ENCODE measurements around the gene TOR2A. TPM values are rescaled to one million over a fixed set of nuclear protein-coding genes. Genes with fewer than 3 reads are reported as not detected.
"Not testable (repeated sequence)": the region's sequence is repeated elsewhere in the genome, so short reads cannot be mapped to it uniquely, and the experiment has no call there.

The TOR2A gene
- 10 to 100 TPM; 24.9 TPM for total RNA-seq

- ChIA-PET CTCF (interaction anchor here (0.6 to 3.8 kb wide), 49 partner anchors 9 to 300 kb away, joined by 3 to 36 read pairs (median 4); partner anchors contain the start of genes CDK9, PTRH1, SH2D3C and ST6GALNAC4), POLR2A (interaction anchor here (0.7 to 1.8 kb wide), 16 partner anchors 8 to 311 kb away, joined by 3 to 10 read pairs (median 4); partner anchors contain the start of genes CDK9, PTRH1, SH2D3C and ST6GALNAC4)
These were observed at the start of gene TOR2A for GRCh38 chr9:127734747-127735529. Gene TOR2A, minus strand, starts transcription at chr9:127735294. Its CDS starts 24 bp downstream, at chr9:127735270.

DNA sequence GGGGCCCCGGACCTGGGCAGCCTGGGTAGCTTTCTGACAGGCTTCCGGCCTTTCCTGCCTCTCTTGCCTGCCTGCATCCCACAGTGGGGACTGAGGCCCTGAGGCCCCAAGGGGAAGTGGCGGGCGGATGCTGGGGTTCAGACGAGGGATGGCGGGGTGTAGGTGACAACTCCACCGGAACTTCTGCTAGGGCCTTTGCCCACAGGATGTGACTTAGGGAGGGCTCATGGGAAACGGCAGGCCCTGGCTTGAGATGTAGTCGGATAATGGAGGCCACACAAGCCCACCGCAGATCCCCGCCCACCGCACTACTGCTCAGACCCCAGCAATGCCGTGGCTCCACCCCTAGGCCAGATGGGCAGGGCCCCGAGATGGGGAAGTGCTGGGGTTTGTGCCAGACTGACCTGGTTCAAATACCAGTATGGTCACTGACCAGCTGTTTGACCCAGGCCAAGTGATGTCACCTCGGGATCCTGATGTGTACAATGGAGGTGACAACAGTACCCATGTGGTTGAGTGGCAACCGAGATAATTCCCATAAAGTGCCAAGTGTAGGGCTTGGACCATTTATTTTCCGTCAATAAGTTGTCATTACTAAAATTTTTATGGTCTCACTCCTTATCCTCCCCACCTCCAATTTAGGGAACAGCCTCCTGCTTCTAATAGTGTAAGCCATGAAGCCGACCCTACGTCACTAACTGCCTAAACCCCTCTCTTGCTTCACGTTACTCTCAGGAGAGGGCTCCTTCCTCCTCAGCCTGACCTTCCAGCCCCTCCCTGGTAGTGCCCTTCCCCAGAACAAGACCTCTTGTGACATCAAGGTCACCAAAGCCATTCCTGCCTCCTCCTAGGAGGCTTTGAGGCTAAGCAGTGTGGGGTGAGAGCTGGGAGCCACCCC is 48.3 kb upstream of the TOR2A start:
- POLR2A ChIA-PET = interaction anchor here (0.6 to 1.2 kb wide), 4 partner anchors 9 to 20 kb away, joined by 3 to 6 read pairs (median 3); partner anchors contain the start of gene FPGS
- CTCF ChIA-PET = interaction anchor here (0.5 to 2.5 kb wide), 13 partner anchors 12 to 300 kb away, joined by 3 to 28 read pairs (median 5); partner anchors contain the start of gene TOR2A

DNA sequence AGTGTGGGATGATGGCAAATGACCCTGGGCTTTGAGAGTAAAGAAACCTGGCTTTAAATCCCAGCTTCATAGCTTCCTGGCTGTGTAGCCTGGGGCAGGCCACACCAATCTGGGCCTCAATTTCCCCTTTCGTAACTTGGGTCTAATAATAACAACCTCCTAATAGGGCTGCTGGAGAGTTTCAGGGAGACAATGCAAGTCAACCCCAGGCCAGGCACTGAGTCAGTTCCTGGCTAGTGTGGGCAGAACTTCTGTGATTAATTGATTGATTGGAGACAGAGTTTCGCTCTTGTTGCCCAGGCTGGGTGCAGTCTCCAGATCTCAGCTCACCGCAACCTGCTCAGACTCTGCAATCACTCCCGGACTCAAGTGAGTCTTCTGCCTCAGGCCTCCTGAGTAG is 46.7 kb upstream of the TOR2A start:
- POLR2A ChIA-PET = no interaction called here

DNA sequence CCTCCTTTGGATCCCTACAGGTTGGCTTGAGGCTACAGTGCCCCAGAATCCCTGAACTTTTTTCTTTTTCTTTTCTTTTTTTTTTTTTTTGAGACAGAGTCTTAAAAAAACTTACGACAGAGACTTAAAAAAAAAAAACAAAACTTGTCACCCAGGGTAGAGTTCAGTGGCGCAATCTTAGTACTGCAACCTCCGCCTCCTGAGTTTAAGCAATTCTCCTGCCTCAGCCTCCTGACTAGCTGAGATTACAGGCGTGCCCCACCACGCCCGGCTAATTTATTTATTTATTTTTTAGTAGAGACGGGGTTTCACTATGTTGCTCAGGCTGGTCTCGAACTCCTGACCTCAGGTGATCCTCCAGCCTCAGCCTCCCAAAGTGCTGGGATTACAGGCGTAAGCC is 45.8 kb upstream of the TOR2A start:
- POLR2A ChIA-PET = not testable (repeated sequence)

More for the DNA sequence above, 46.7 kb upstream of the TOR2A start:
- CTCF ChIA-PET = interaction anchor here (1.6 kb wide), 1 partner anchor 11 kb away, joined by 7 read pairs; no protein-coding TSS in a partner anchor

GRCh38 chr9:127780126-127780885 is 45.2 kb upstream of the TOR2A start:
- POLR2A ChIA-PET = interaction anchor here (0.8 kb wide), 1 partner anchor 136 kb away, joined by 4 read pairs; the partner anchor contains the start of gene ST6GALNAC4
- CTCF ChIA-PET = interaction anchor here (0.7 to 1.2 kb wide), 3 partner anchors 9 to 141 kb away, joined by 3 to 4 read pairs (median 3); no protein-coding TSS in a partner anchor

More for the DNA sequence above, 45.8 kb upstream of the TOR2A start:
- CTCF ChIA-PET = interaction anchor here (1.0 kb wide), 1 partner anchor 10 kb away, joined by 3 read pairs; no protein-coding TSS in a partner anchor

DNA sequence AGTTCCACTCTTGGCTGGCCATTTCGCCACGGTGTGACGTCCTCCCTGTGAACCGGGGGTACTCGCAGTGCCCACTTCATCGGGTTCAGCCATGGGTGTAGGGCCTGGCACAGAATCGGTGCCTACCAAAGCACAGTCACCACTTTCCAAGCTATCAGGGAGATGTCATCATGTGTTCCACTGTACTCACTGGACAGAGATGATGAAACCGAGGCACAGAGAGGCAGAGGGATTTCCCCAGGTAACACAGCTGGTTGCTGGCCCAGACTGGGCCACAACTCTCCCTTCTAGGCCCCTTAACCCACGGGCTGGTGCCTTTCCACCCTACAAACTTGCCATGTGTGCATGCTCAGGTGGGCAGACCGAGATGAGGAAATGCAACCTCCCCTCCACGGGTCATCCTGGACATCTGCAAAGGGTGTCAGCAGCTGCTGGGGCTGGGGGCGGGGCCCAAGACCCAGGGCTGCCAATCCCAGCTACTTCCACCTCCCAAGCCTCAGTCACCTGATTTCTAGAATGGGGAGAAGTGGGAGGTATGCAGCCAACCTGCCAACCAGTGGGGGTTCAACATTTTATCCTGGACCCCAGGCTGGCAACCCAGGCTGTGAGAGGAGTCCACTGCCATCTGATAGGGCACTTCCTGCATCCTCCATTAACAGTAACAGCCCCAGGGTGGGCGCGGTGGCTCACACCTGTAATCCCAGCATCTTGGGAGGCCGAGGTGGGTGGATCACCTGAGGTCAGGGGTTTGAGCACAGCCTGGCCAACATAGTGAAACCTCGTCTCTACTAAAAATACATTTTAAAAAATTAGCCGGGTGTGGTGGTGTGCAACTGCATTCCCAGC is 44.3 kb upstream of the TOR2A start:
- ChIA-PET POLR2A (interaction anchor here (0.5 to 1.6 kb wide), 10 partner anchors 9 to 288 kb away, joined by 3 to 7 read pairs (median 4); partner anchors contain the start of genes FPGS, NAIF1, PTRH1 and TOR2A), CTCF (interaction anchor here (0.7 to 1.9 kb wide), 6 partner anchors 9 to 142 kb away, joined by 3 to 9 read pairs (median 4); partner anchors contain the start of gene TOR2A)

GRCh38 chr9:127778280-127779135 is 43.4 kb upstream of the TOR2A start, which contains the start of gene SH2D3C:
Gene SH2D3C, minus strand, starts transcription at chr9:127778666. Its CDS starts 39 bp downstream, at chr9:127778627.
- POLR2A ChIA-PET = interaction anchor here (0.5 to 1.6 kb wide), 11 partner anchors 8 to 289 kb away, joined by 3 to 7 read pairs (median 4); partner anchors contain the start of genes FPGS, NAIF1, PTRH1 and TOR2A
- CTCF ChIA-PET = interaction anchor here (0.7 to 1.9 kb wide), 7 partner anchors 9 to 139 kb away, joined by 3 to 9 read pairs (median 3); partner anchors contain the start of gene TOR2A

- ChIA-PET CTCF (interaction anchor here (0.7 to 1.9 kb wide), 3 partner anchors 10 to 140 kb away, joined by 3 to 9 read pairs (median 3); partner anchors contain the start of gene TOR2A), POLR2A (interaction anchor here (0.7 to 1.3 kb wide), 2 partner anchors 126 to 133 kb away, joined by 3 to 5 read pairs; no protein-coding TSS in a partner anchor)
These were observed 42.4 kb upstream of the TOR2A start for GRCh38 chr9:127777368-127777980.

DNA sequence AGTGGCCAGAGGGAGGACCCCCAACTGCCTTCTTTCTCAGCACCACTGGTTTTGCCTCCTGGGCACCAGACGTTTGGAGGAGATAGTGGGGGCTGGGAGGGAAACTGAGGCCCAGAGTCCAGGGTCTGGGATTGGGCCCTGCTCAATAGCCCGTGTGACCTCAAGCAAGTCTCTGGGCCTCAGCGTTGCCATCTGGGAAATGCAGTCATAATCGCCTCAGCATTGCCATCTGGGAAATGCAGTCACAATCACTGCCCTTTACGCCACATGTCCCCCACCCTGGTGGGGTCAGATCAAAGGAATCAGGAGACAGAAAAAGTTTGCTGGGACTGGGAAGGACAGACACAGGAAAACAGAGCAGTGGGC is 41.8 kb upstream of the TOR2A start:
- POLR2A ChIA-PET = interaction anchor here (1.5 kb wide), 1 partner anchor 9 kb away, joined by 10 read pairs; the partner anchor contains the start of gene CDK9
- CTCF ChIA-PET = interaction anchor here (1.3 to 2.0 kb wide), 3 partner anchors 8 to 153 kb away, joined by 4 to 7 read pairs (median 4); partner anchors contain the start of genes PIP5KL1 and ST6GALNAC4

GRCh38 chr9:127776195-127776923 is 41.3 kb upstream of the TOR2A start:
- CTCF ChIA-PET = interaction anchor here (1.2 to 2.0 kb wide), 4 partner anchors 8 to 154 kb away, joined by 4 to 7 read pairs (median 4); partner anchors contain the start of genes PIP5KL1 and ST6GALNAC4

GRCh38 chr9:127773981-127774380 is 38.9 kb upstream of the TOR2A start:
- POLR2A ChIA-PET = interaction anchor here (0.8 kb wide), 1 partner anchor 39 kb away, joined by 3 read pairs; the partner anchor contains the start of gene TOR2A
- CTCF ChIA-PET = no interaction called here

More at GRCh38 chr9:127776195-127776923, 41.3 kb upstream of the TOR2A start:
- POLR2A ChIA-PET = interaction anchor here (0.9 to 1.5 kb wide), 2 partner anchors 9 to 140 kb away, joined by 3 to 10 read pairs; partner anchors contain the start of genes CDK9 and ST6GALNAC4

GRCh38 chr9:127773272-127773671 is 38.2 kb upstream of the TOR2A start:
- ChIA-PET CTCF (interaction anchor here (1.0 kb wide), 1 partner anchor 38 kb away, joined by 3 read pairs; the partner anchor contains the start of gene TOR2A), POLR2A (interaction anchor here (0.6 kb wide), 1 partner anchor 46 kb away, joined by 5 read pairs; no protein-coding TSS in a partner anchor)

GRCh38 chr9:127772603-127773002 is 37.5 kb upstream of the TOR2A start:
- CTCF ChIA-PET = interaction anchor here (1.0 to 2.0 kb wide), 3 partner anchors 9 to 38 kb away, joined by 3 to 5 read pairs (median 5); partner anchors contain the start of gene TOR2A
- POLR2A ChIA-PET = interaction anchor here (0.6 kb wide), 1 partner anchor 46 kb away, joined by 5 read pairs; no protein-coding TSS in a partner anchor
